B cell (primary cell): ENCODE results near the gene RPA3. TPM values are rescaled to one million over a fixed set of nuclear protein-coding genes. Genes with fewer than 3 reads are reported as not detected.

Experiments used
- ATAC-seq: fragments of 200-7000 bp; cut with Tn5 transposase; one replicate; pipeline ENCODE4 v1.10.0; 2021; ENCODE audit warnings: low read depth, mild to moderate bottlenecking, moderate number of reproducible peaks, moderate library complexity
- CTCF ChIA-PET: fragments of 350-600 bp; sonication (Branson Sonifier 250); formaldehyde crosslinking; loops from one replicate; lab custom pipeline; 2021; ENCODE audit warnings: antibody characterized with exemption, inconsistent platforms; lab: Charles Lee
- POLR2A ChIA-PET: fragments of 350-600 bp; sonication (Branson Sonifier 250); formaldehyde crosslinking; loops from one replicate; lab custom pipeline; 2021; ENCODE audit warnings: antibody characterized with exemption; lab: Charles Lee
- DNase-seq: peaks from one replicate; pipeline ENCODE4 v3.0.0; 2013
- H2AFZ ChIP-seq: 2 replicates; pipeline ENCODE4 v1.6.1; 2012; ENCODE audit warnings: mild to moderate bottlenecking, low read depth, low read length; ENCODE audit not compliant: insufficient read depth, poor library complexity, severe bottlenecking
- H3K27ac ChIP-seq, 2 donors: 1 replicate in 1 of 2; 2 replicates in 1 of 2; pipeline ENCODE4 v1.5.1; 2012 to 2013; ENCODE audit warnings: low read length in 2 of 2, mild to moderate bottlenecking in 2 of 2, moderate library complexity in 1 of 2
- H3K27me3 ChIP-seq, 4 experiments: fragments of 200-600 bp in 1 of 4; sonication (generic) in 1 of 4; replicated peaks in 1 of 4; 1 replicate in 2 of 4; 2 replicates in 2 of 4; pipeline versions ENCODE4 v1.6.1 to v1.7.0; 2013 to 2016; ENCODE audit warnings: low read length in 3 of 4, mild to moderate bottlenecking in 2 of 4, mixed read lengths in 1 of 4, moderate library complexity in 1 of 4; ENCODE audit not compliant: insufficient read depth in 4 of 4, control insufficient read depth in 3 of 4; ENCODE audit errors: control extremely low read depth in 1 of 4
- H3K36me3 ChIP-seq, 2 experiments: replicated peaks in 1 of 2; 1 replicate in 1 of 2; 2 replicates in 1 of 2; pipeline versions ENCODE4 v1.6.1 to v1.7.1; 2013; ENCODE audit warnings: low read length in 1 of 2; ENCODE audit not compliant: insufficient read depth in 2 of 2, control insufficient read depth in 1 of 2; ENCODE audit errors: control extremely low read depth in 1 of 2, extremely low read depth in 1 of 2
- H3K4me1 ChIP-seq, 2 donors: fragments of 200-600 bp in 1 of 2; sonication (generic) in 1 of 2; 1 replicate in 1 of 2; 2 replicates in 1 of 2; pipeline versions ENCODE4 v1.5.1 to v1.6.1; 2013 to 2017; ENCODE audit warnings: low read length in 2 of 2; ENCODE audit not compliant: control insufficient read depth in 2 of 2, insufficient read depth in 2 of 2
- H3K4me2 ChIP-seq: replicated peaks from 2 replicates; pipeline ENCODE3; 2012; ENCODE audit warnings: mild to moderate bottlenecking, low read depth, low read length; ENCODE audit not compliant: poor library complexity, severe bottlenecking
- H3K4me3 ChIP-seq, 5 experiments: fragments of 200-600 bp in 1 of 5; sonication (generic) in 1 of 5; 1 replicate in 3 of 5; 2 replicates in 2 of 5; pipeline versions ENCODE4 v1.5.1 to v1.7.0; 2011 to 2016; ENCODE audit warnings: low read length in 4 of 5, mild to moderate bottlenecking in 4 of 5, low read depth in 2 of 5, control low read depth in 1 of 5, moderate library complexity in 1 of 5; ENCODE audit not compliant: insufficient read depth in 1 of 5; ENCODE audit errors: control extremely low read depth in 1 of 5, extremely low read depth in 1 of 5
- H3K79me2 ChIP-seq: fragments of 200-600 bp; sonication (generic); one replicate; pipeline ENCODE4 v1.6.0; 2016; ENCODE audit warnings: low read length; ENCODE audit not compliant: control insufficient read depth, insufficient read depth
- H3K9ac ChIP-seq: fragments of 200-600 bp; sonication (generic); 2 replicates; pipeline ENCODE4 v1.6.1; 2017; ENCODE audit warnings: mild to moderate bottlenecking, low read length, moderate library complexity
- H3K9me3 ChIP-seq, 3 donors: one replicate each; pipeline versions ENCODE4 v1.6.1 to v1.7.1; 2013; ENCODE audit warnings: low read length in 2 of 3; ENCODE audit not compliant: control insufficient read depth in 2 of 3, insufficient read depth in 1 of 3; ENCODE audit errors: control extremely low read depth in 1 of 3
- H4K20me1 ChIP-seq: 2 replicates; pipeline ENCODE4 v1.6.0; 2012; ENCODE audit warnings: mild to moderate bottlenecking, low read length; ENCODE audit not compliant: insufficient read depth, control insufficient read depth, poor library complexity, severe bottlenecking
- H3K27ac Mint-ChIP-seq: one replicate; pipeline ENCODE4 v1.8.0; 2021; ENCODE audit warnings: mixed read lengths
- H3K27me3 Mint-ChIP-seq: one replicate; pipeline ENCODE4 v1.8.0; 2021; ENCODE audit warnings: mixed read lengths
- H3K4me1 Mint-ChIP-seq: one replicate; pipeline ENCODE4 v1.8.0; 2021; ENCODE audit warnings: mixed read lengths
- H3K4me3 Mint-ChIP-seq: one replicate; pipeline ENCODE4 v1.8.0; 2021; ENCODE audit warnings: mixed read lengths
- H3K9me3 Mint-ChIP-seq: one replicate; pipeline ENCODE4 v1.8.0; 2022; ENCODE audit warnings: mixed read lengths; ENCODE audit not compliant: insufficient read depth
- CTCF ChIP-seq: fragments of 200-600 bp; IDR thresholded peaks from one replicate; pipeline ENCODE4 v1.8.0; 2022; ENCODE audit warnings: antibody characterized with exemption, mild to moderate bottlenecking
- EZH2 ChIP-seq: IDR thresholded peaks from 2 replicates; pipeline ENCODE4 v1.6.1; 2012; ENCODE audit warnings: borderline replicate concordance, low read depth, mild to moderate bottlenecking, moderate library complexity, low read length; ENCODE audit not compliant: insufficient read depth, poor library complexity, severe bottlenecking
- WGBS: methylation state at CpG from one replicate; pipeline ENCODE4 v1.1.5; 2013; ENCODE audit warnings: missing lambda C conversion rate; ENCODE audit not compliant: insufficient coverage; 5-methylcytosine and 5-hydroxymethylcytosine counted together
- intact Hi-C: fragments of 100-400 bp; cut with micrococcal nuclease; formaldehyde crosslinking; loops from one replicate; pipeline ENCODE4 v1.10.0; 2022
- polyA plus RNA-seq: library from polyadenylated mRNA; depleted of rRNA; stranded (reverse); fragments of >200 nt; gene quantifications from 2 replicates; pipeline ENCODE4 v1.2.3, GENCODE V29; 2012
- total RNA-seq, 2 donors: library from RNA; stranded (reverse); fragments of 120-200 nt in 1 of 2; gene quantifications; 1 replicate in 1 of 2; 2 replicates in 1 of 2; pipeline versions ENCODE4 v1.2.3 to v1.2.4, GENCODE V29; 2013 to 2022

The RPA3 gene
- total and polyA plus RNA-seq, 2 donors (not counting 1 experiment from before 2014, with no cell fraction given) = 25.6 to 49.3 TPM

- Histone ChIP-seq H3K36me3 (peaks cover 8 to 26% of the 10 kb centered on the region in 2 experiments), H3K27me3 (no peaks in the 10 kb centered on the region), H3K9me3 (peaks cover 1 to 4% (median 2%) of the 10 kb centered on the region in 3 donors), H3K4me3 (no peak overlapping the region), H3K9ac (no peak overlapping the region), H3K79me2 (peaks cover 21% of the 10 kb centered on the region), H3K27ac (peak overlapping the region in 1 of 2 donors; percentile 51), H4K20me1 (no peaks in the 10 kb centered on the region), H3K4me1 (peaks cover 0 to 9% of the 10 kb centered on the region in 2 donors), H3K4me2 (no peak overlapping the region), H2AFZ (no peak overlapping the region)
- ChIA-PET CTCF (no interaction called here), POLR2A (no interaction called here)
- 94% methylated on average over 2 of the region's 6 CpGs for WGBS
- Mint-ChIP-seq H3K27me3 (no peaks in the 10 kb centered on the region), H3K27ac (peak overlapping the region; percentile 33), H3K4me1 (peaks cover 40% of the 10 kb centered on the region), H3K9me3 (peaks cover 3% of the 10 kb centered on the region), H3K4me3 (no peak overlapping the region)
- no peak for TF ChIP-seq CTCF
- no peak for TF ChIP-seq EZH2
- intact Hi-C loops = no loop called here
- no peak for DNase-seq
- ATAC-seq = no peak
Measured at GRCh38 chr7:7672545-7673239, 45.7 kb downstream of the RPA3 start.

- Mint-ChIP-seq H3K27ac (peak overlapping the region; percentile 3), H3K27me3 (no peaks in the 10 kb centered on the region), H3K9me3 (no peaks in the 10 kb centered on the region), H3K4me1 (peaks cover 40% of the 10 kb centered on the region), H3K4me3 (no peak overlapping the region)
- Histone ChIP-seq H3K4me2 (no peak overlapping the region), H3K27ac (peak overlapping the region in 1 of 2 donors; percentile 13), H3K4me1 (peaks cover 0 to 9% of the 10 kb centered on the region in 2 donors), H3K9me3 (peaks cover 0 to 1% (median 0%) of the 10 kb centered on the region in 3 donors), H3K79me2 (peaks cover 31% of the 10 kb centered on the region), H3K27me3 (no peaks in the 10 kb centered on the region), H3K9ac (no peak overlapping the region), H3K4me3 (no peak overlapping the region), H2AFZ (no peak overlapping the region), H4K20me1 (no peaks in the 10 kb centered on the region), H3K36me3 (peaks cover 8 to 23% of the 10 kb centered on the region in 2 experiments)
- ChIA-PET POLR2A (no interaction called here), CTCF (interaction anchor here (1.4 kb wide), 1 partner anchor 10 kb away, joined by 4 read pairs; no protein-coding TSS in a partner anchor)
- ATAC-seq (no peak), DNase-seq (no peak)
- intact Hi-C loops = no loop called here
- TF ChIP-seq EZH2 (no peak), CTCF (no peak)
- no CpG with 5 or more reads among the region's 3 CpGs for WGBS
Measured at GRCh38 chr7:7671361-7671760, 47.0 kb downstream of the RPA3 start.
